K562 (cell line): ENCODE data around the gene MKNK1.

Experiments
- ZNF444 ChIP-seq: fragments of 250-450 bp; sonication (Bioruptor Pico); IDR thresholded peaks from 2 replicates; pipeline ENCODE4 v1.4.0; 2020; ENCODE audit warnings: mild to moderate bottlenecking, moderate library complexity
- ZZZ3 ChIP-seq: fragments of 450-650 bp; IDR thresholded peaks from 2 replicates; pipeline ENCODE4 v1.6.1; 2016; ENCODE audit warnings: antibody characterized with exemption, mild to moderate bottlenecking, moderate library complexity
- TF ChIP-seq, protein P1 (sequence below): conservative IDR thresholded peaks from 2 replicates; pipeline ENCODE4 v1.6.1; 2011; ENCODE audit warnings: low read depth, mild to moderate bottlenecking, low read length; ENCODE audit not compliant: control insufficient read depth

GRCh38 chr1:46557403-46557802 is 46.7 kb downstream of the MKNK1 start:
- TF ChIP-seq, protein P1, sequence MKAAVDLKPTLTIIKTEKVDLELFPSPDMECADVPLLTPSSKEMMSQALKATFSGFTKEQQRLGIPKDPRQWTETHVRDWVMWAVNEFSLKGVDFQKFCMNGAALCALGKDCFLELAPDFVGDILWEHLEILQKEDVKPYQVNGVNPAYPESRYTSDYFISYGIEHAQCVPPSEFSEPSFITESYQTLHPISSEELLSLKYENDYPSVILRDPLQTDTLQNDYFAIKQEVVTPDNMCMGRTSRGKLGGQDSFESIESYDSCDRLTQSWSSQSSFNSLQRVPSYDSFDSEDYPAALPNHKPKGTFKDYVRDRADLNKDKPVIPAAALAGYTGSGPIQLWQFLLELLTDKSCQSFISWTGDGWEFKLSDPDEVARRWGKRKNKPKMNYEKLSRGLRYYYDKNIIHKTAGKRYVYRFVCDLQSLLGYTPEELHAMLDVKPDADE = no peak
- no peak for TF ChIP-seq ZNF444 (CRISPR knock-in tag)
- no peak for TF ChIP-seq ZZZ3
